Activated CD4-positive, alpha-beta T cell treated with anti-CD3 and anti-CD28 coated beads, Interleukin-2, amount 10 ng/mL, durations not matched to agents 7 days and 5 days (primary cell): ENCODE measurements around the gene DIABLO. TPM values are rescaled to one million over a fixed set of nuclear protein-coding genes. Genes with fewer than 3 reads are reported as not detected.
A peak's percentile ranks its signal among the peaks of the same experiment; 100 is the strongest.
"Not testable (repeated sequence)": the region's sequence is repeated elsewhere in the genome, so short reads cannot be mapped to it uniquely, and the experiment has no call there.

Experiments used
- CTCF ChIA-PET: fragments of 350-600 bp; sonication (Branson Sonifier 250); formaldehyde crosslinking; loops from one replicate; lab custom pipeline; 2021; ENCODE audit warnings: antibody characterized with exemption; lab: Charles Lee
- POLR2A ChIA-PET: fragments of 350-600 bp; sonication (Branson Sonifier 250); formaldehyde crosslinking; loops from one replicate; lab custom pipeline; 2021; ENCODE audit warnings: antibody characterized with exemption; lab: Charles Lee
- DNase-seq: peaks from one replicate; pipeline ENCODE4 v3.0.0-alpha.2; 2020
- H3K27ac Mint-ChIP-seq: one replicate; pipeline ENCODE4 v1.8.0; 2021; ENCODE audit warnings: mild to moderate bottlenecking, moderate library complexity, mixed read lengths
- H3K27me3 Mint-ChIP-seq: one replicate; pipeline ENCODE4 v1.8.0; 2021; ENCODE audit warnings: mixed read lengths
- H3K36me3 Mint-ChIP-seq: one replicate; pipeline ENCODE4 v1.8.0; 2021; ENCODE audit warnings: low read depth, mixed read lengths
- H3K4me1 Mint-ChIP-seq: one replicate; pipeline ENCODE4 v1.8.0; 2021; ENCODE audit warnings: mixed read lengths
- H3K4me3 Mint-ChIP-seq: one replicate; pipeline ENCODE4 v1.8.0; 2021; ENCODE audit warnings: mild to moderate bottlenecking, moderate library complexity, mixed read lengths
- H3K9me3 Mint-ChIP-seq: one replicate; pipeline ENCODE4 v1.8.0; 2021; ENCODE audit warnings: mixed read lengths
- total RNA-seq, 2 experiments: library from RNA; stranded (reverse); gene quantifications; one replicate each; pipeline ENCODE4 v1.2.3, GENCODE V29; 2021

Gene DIABLO
- total RNA-seq, 2 experiments from 2014 or later, result 36.1 to 37.7 TPM

DNA sequence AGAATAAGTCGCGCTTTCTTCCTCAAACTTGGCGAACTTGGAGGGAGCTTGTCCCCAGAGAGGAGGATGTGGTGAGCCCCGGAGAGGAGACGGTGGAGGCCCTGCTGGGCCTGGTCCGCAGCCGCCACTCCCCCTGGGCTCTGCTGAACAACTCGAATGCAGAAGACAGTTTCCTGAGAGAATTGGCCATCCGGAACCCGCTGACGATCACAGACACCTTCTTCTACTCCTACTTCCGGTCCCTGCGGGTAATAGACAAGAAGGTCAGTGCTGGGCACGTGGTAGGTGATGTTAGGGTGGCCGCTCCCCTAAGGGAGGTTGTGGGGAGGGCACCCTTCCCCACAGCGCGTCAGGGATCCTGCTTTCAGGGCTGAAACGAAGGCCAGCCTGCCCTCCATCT lies 41.3 kb downstream of the DIABLO start:
- no peak for DNase-seq
- H3K36me3 Mint-ChIP-seq, result no peaks in the 10 kb centered on the region
- H3K27me3 Mint-ChIP-seq, result peaks cover 11% of the 10 kb centered on the region
- H3K4me1 Mint-ChIP-seq, result peaks cover 14% of the 10 kb centered on the region
- no peak overlapping the region for H3K27ac Mint-ChIP-seq
- ChIA-PET POLR2A (interaction anchor here (0.6 kb wide), 1 partner anchor 781 kb away, joined by 3 read pairs; no protein-coding TSS in a partner anchor), CTCF (no interaction called here)
- H3K4me3 Mint-ChIP-seq, result peak overlapping the region; percentile 13
- no peaks in the 10 kb centered on the region for H3K9me3 Mint-ChIP-seq

DNA sequence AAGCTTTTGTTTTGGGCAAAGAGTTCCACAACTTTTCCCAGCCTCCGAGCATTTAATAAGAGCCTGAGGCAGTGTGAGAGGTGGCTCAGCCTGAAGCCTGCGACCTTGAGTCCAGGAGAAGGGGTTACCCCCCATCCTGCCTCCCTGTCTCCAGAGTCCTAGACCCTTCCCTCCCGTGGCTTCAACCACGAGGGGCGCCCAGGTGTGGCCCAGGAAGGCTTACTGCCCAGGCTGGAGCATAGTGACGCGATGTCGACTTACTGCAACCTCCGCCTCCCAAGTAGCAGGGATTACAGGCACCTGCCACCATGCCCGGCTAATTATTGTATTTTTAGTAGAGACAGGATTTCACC lies 42.3 kb downstream of the DIABLO start:
- no peaks in the 10 kb centered on the region for H3K36me3 Mint-ChIP-seq
- H3K4me3 Mint-ChIP-seq, result peak overlapping the region; percentile 25
- H3K27ac Mint-ChIP-seq, result no peak overlapping the region
- ChIA-PET POLR2A (interaction anchor here (0.5 kb wide), 1 partner anchor 42 kb away, joined by 3 read pairs; no protein-coding TSS in a partner anchor), CTCF (interaction anchor here (1.3 to 1.8 kb wide), 2 partner anchors 10 to 22 kb away, joined by 5 to 6 read pairs; no protein-coding TSS in a partner anchor)
- DNase-seq, result no peak
- H3K27me3 Mint-ChIP-seq, result peaks cover 11% of the 10 kb centered on the region
- H3K9me3 Mint-ChIP-seq, result no peaks in the 10 kb centered on the region
- peaks cover 14% of the 10 kb centered on the region for H3K4me1 Mint-ChIP-seq

DNA sequence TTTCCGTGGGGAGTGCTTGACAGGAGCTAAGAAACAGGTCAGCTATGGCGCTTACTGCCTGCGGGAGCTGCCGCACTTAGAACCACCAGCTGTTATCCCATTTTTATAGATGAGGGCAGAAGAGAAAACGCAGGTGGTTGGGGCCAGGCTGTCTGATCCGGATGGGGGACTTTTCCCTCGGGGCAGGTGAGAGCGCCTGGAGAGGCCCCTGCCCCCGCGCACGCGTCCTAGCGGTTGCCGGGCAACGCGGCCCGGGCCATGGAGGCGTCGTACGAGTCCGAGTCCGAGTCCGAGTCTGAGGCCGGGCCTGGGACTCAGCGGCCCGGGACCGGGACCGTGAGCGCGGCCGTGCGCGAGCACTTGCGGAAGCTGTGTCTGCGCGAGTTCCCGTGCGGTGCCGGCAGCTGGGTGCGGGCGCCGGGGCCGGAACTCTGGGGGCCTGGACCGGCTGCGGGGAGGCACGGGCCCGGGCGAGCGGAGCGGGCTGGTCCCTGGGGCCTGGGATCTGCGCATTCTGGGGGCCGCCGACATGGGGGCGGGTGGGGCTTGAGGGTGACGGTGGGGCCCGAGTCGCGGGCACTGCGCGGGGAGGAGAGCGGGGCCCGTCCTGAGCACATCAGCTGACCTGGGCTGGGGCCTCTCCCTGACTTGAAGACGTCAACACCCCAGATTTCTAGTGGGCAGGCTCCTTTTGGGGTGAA lies 42.8 kb downstream of the DIABLO start, which contains the start of gene LRRC43:
LRRC43 (plus strand) TSS at position 237 of the 701 bp plus-strand sequence; CDS start at position 259, 22 bp downstream.
- no peaks in the 10 kb centered on the region for H3K36me3 Mint-ChIP-seq
- no peaks in the 10 kb centered on the region for H3K9me3 Mint-ChIP-seq
- ChIA-PET CTCF (interaction anchor here (0.6 to 1.8 kb wide), 4 partner anchors 8 to 22 kb away, joined by 3 to 6 read pairs (median 4); no protein-coding TSS in a partner anchor), POLR2A (interaction anchor here (0.5 kb wide), 1 partner anchor 42 kb away, joined by 3 read pairs; no protein-coding TSS in a partner anchor)
- H3K4me1 Mint-ChIP-seq, result peaks cover 14% of the 10 kb centered on the region
- H3K27ac Mint-ChIP-seq, result peak within 1 kb of the TSS; percentile 31
- H3K27me3 Mint-ChIP-seq, result peaks cover 11% of the 10 kb centered on the region
- peak within 1 kb of the TSS; percentile 70 for H3K4me3 Mint-ChIP-seq
- peak; percentile 39 for DNase-seq

DNA sequence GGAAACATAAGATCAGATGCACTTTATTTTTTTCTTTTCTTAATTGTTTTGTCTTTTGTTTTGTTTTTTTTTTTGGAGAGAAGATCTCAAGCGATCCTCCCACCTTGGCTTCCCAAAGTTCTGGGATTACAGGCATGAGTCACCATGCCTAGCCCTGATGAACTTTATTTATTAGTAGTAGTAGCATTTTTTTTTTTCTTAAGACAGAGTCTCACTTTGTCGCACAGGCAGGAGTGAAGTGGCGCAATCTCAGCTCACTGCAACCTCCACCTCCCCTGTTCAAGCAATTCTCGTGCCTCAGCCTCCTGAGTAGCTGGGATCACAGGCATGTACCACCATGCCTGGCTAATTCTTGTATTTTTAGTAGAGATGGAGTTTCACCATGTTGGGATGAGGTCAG lies 49.4 kb downstream of the DIABLO start:
- H3K27me3 Mint-ChIP-seq, H3K27ac Mint-ChIP-seq, CTCF ChIA-PET, H3K36me3 Mint-ChIP-seq, POLR2A ChIA-PET, H3K4me3 Mint-ChIP-seq, H3K9me3 Mint-ChIP-seq, H3K4me1 Mint-ChIP-seq, DNase-seq: not testable (repeated sequence)

DNA sequence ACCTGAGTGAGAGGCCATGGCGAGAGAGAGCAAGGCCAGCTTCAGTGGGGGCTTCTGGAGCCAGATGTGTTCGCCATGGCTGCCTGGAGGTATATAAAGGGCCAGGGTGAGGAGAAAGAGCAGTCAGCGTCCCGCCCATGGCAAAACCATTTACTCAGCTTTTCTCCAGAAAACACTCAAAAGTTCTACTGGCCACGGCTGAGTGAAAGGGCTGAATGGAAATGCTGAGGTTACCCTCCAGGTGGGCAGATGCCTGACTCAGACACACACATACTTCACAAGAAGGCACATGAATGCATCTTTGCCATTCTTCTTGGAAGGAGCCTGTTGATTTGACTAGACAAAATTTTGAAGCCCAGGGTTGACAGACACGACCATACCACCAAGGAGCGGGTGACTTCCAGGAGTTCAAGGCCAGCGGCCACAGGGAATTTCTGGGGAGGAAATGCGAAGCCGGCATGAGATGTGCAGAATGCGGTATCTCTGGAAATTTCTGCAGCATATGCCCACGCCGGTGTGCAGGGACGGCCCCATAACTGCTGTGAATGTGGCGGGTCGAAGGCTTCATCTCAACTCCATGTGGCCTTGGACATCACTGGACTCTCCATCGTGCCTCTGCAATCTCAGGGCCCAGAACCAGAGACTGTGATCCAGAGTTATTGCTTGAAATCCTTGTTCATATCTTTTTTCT lies 51.6 kb downstream of the DIABLO start, which contains the start of gene IL31:
IL31 (minus strand) TSS at position 67 of the 691 bp plus-strand sequence; CDS start at position 18, 49 bp downstream.
- H3K27ac Mint-ChIP-seq, result peak within 1 kb of the TSS; percentile 19
- H3K36me3 Mint-ChIP-seq, result no peaks in the 10 kb centered on the region
- no peaks in the 10 kb centered on the region for H3K4me1 Mint-ChIP-seq
- POLR2A ChIA-PET, result no interaction called here
- DNase-seq, result no peak
- CTCF ChIA-PET, result no interaction called here
- H3K27me3 Mint-ChIP-seq, result no peaks in the 10 kb centered on the region
- H3K4me3 Mint-ChIP-seq, result no peak within 1 kb of the TSS
- H3K9me3 Mint-ChIP-seq, result no peaks in the 10 kb centered on the region

DNA sequence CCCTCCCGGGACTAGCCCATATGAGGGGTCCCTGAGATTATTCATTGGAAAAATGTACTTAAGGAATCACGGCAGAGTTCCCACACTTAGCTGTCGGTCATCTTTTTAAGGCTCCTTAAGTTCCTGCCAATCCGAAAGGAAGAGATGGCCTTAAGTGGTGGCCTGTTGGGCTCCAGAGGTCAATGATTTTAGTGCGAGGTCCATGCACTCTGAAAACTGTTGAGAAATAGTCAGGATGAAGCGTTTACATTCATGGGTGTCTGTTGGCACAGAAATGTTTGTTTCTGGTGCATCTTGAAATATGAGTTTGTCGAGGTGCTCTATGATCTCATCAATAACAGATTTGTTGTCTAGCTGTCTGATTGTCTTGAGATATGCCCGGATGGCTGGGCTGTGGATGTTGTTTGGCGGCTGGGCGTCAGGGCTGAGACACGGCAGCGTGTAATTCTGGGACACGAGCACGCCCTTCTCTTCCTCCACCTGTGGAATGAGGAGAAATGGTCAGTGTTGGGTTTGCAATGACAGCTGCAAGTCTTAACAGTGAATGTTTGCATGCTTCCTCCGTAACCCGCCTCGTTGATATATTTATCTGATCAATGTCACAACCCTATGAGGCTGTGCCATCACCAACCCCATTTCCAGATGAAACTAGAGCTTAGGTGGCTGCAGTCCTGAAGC lies 53.5 kb downstream of the DIABLO start:
- ChIA-PET POLR2A (no interaction called here), CTCF (interaction anchor here (1.0 to 2.5 kb wide), 3 partner anchors 19 to 150 kb away, joined by 3 to 8 read pairs (median 3); no protein-coding TSS in a partner anchor)
- peaks cover 5% of the 10 kb centered on the region for H3K27me3 Mint-ChIP-seq
- H3K9me3 Mint-ChIP-seq, result no peaks in the 10 kb centered on the region
- DNase-seq, result no peak
- H3K4me1 Mint-ChIP-seq, result peaks cover 1% of the 10 kb centered on the region
- H3K4me3 Mint-ChIP-seq, result no peak overlapping the region
- no peak overlapping the region for H3K27ac Mint-ChIP-seq
- H3K36me3 Mint-ChIP-seq, result no peaks in the 10 kb centered on the region

DNA sequence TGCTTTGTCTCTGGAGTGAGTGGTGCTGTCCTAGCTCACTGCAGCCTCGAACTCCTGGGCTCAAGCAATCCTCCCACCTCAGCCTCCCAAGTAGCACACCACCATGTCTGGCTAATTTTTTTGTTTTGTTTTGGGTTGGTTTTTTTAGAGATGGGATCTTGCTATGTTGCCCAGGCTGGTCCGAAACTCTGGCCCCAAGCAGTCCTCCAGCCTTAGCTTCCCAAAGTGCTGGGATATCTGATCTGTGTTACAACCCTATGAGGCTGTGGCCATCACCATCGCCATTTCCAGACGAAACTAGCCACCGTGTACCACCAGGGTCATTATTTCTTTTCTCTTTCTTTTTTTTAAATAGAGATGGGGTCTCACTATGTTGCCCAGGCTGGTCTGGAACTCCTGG lies 54.5 kb downstream of the DIABLO start:
- Mint-ChIP-seq H3K27me3 (peaks cover 5% of the 10 kb centered on the region), H3K4me3 (no peak overlapping the region), H3K27ac (no peak overlapping the region), H3K4me1 (peaks cover 8% of the 10 kb centered on the region), H3K9me3 (no peaks in the 10 kb centered on the region), H3K36me3 (no peaks in the 10 kb centered on the region)
- ChIA-PET POLR2A (no interaction called here), CTCF (interaction anchor here (1.0 to 2.5 kb wide), 2 partner anchors 20 to 34 kb away, joined by 3 to 8 read pairs; no protein-coding TSS in a partner anchor)
- DNase-seq, result no peak

DNA sequence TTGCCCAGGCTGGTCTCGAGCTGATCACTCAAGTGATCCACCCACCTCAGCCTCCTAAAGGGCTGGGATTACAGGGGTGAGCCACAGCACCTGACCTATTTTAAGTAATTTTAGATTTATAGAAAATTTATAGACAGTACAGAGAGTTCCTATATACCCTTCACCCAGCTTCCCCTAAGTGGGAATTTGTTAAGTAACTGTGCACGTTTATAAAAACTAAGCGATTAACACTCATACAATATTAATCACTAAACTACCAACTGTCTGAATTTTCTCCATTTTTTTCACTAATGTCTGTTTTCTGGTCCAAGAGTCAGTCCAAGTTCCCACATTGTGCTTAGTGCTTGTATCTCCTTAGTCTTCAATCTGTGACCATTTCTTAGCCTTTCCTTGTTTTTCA lies 57.4 kb downstream of the DIABLO start:
- Mint-ChIP-seq H3K4me3 (no peak overlapping the region), H3K27me3 (peaks cover 5% of the 10 kb centered on the region), H3K27ac (no peak overlapping the region), H3K9me3 (no peaks in the 10 kb centered on the region), H3K36me3 (no peaks in the 10 kb centered on the region), H3K4me1 (peaks cover 8% of the 10 kb centered on the region)
- ChIA-PET CTCF (interaction anchor here (0.6 kb wide), 1 partner anchor 100 kb away, joined by 3 read pairs; no protein-coding TSS in a partner anchor), POLR2A (no interaction called here)
- DNase-seq, result no peak

DNA sequence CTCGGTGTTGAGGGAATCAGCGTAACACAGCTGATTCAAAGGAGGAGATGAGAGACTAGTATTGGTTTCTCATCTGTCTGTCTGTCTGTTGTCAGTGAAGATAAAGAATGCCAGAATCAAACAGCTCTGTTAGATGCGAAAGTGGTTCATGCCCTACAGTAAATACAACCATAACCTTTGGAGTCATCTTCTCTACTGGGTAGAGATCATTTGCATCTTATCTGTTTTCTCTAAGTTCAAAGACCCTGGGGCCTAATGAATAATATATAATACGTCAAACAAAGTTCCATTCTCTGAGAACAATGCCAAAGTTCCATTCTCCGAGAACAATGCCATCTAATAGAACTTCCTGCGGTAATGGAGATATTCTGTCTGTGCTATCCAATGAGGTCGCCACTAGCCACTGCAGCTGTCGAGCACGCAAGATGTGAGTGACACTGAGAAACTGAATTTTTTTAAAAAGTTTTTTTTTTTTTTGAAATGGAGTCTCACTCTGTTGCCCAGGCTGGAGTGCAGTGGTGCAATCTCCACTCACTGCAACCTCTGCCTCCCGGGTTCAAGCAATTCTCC lies 58.4 kb downstream of the DIABLO start:
- Mint-ChIP-seq H3K36me3 (no peaks in the 10 kb centered on the region), H3K27me3 (peaks cover 5% of the 10 kb centered on the region), H3K9me3 (no peaks in the 10 kb centered on the region), H3K4me1 (peaks cover 13% of the 10 kb centered on the region), H3K4me3 (no peak overlapping the region), H3K27ac (no peak overlapping the region)
- CTCF ChIA-PET, result interaction anchor here (1.5 kb wide), 1 partner anchor 23 kb away, joined by 6 read pairs; no protein-coding TSS in a partner anchor
- POLR2A ChIA-PET, result no interaction called here
- no peak for DNase-seq

DNA sequence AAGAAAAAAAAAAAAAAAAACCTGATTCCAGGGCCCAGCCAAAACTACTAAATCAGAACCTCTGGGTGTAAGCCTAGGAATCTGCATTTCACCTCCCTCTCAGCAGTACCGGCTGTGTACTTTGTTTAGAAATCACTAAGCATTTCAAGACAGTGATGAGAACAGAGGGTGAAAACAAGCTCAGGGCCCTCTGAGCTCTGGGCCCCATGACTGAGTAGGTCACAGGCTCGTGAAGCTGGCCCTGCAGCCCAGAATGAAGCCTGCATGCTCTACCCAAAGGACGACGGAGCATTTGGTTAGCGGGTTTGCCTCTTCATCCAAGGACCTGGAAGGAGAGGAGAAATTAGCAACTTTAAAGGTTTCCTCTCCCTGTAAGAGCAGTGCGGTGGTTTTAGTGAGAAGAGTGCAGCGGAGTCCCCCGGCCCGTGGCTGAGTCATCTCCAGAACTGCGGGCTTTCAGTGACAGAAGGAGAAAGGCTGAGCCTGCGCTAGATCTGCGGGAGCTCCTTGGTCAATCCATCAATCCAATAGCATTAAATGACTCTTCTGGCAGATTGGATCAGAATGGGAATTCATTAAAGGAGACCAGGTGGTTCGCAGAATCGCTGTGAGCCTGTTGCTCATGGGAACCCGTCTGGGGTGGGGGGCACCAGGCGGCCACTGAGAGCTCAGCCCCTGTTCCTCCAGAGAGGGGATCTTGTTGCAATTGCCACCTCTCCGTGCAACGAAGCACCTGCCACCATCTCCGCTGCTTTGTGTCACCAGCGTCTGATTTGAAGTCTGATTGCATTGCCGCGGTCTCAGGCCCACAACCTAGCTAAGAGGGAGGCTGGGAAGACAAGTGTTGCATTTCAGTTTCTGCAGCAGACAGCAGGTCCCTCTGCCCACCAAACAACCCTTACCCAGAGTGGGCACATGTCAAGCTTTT lies 59.2 kb downstream of the DIABLO start:
- CTCF ChIA-PET, result interaction anchor here (0.8 to 1.5 kb wide), 2 partner anchors 24 to 372 kb away, joined by 3 to 6 read pairs; no protein-coding TSS in a partner anchor
- Mint-ChIP-seq H3K4me3 (no peak overlapping the region), H3K36me3 (no peaks in the 10 kb centered on the region), H3K9me3 (no peaks in the 10 kb centered on the region), H3K27me3 (peaks cover 5% of the 10 kb centered on the region), H3K4me1 (peaks cover 21% of the 10 kb centered on the region), H3K27ac (no peak overlapping the region)
- POLR2A ChIA-PET, result interaction anchor here (0.6 kb wide), 1 partner anchor 59 kb away, joined by 5 read pairs; no protein-coding TSS in a partner anchor
- DNase-seq, result peak; percentile 18

DNA sequence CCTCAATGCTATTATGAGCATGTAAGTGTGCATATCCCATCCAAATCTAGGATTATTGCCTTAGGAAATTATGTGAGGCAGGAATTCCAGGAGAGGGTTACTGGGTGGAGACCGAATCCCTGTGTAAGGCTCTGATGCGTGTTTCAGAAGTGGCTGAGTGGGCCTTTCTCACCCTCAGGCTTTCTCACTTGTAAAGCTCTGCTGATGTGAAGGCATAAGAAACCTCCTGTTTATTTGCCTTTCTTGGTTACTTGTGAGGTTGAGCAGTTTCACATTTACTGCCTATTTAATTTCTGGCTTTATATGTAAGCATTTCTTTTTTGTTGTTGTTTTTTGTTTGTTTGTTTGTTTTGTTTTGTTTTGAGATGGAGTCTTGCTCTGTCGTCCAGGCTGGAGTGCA lies 62.9 kb downstream of the DIABLO start:
- H3K4me1 Mint-ChIP-seq, result peaks cover 27% of the 10 kb centered on the region
- no peaks in the 10 kb centered on the region for H3K9me3 Mint-ChIP-seq
- DNase-seq, result no peak
- no peak overlapping the region for H3K27ac Mint-ChIP-seq
- CTCF ChIA-PET, result no interaction called here
- POLR2A ChIA-PET, result no interaction called here
- peak overlapping the region; percentile 27 for H3K4me3 Mint-ChIP-seq
- no peaks in the 10 kb centered on the region for H3K36me3 Mint-ChIP-seq
- H3K27me3 Mint-ChIP-seq, result no peaks in the 10 kb centered on the region
